Measurements from ENCODE around the gene SEMA7A. TPM values are rescaled to one million over a fixed set of nuclear protein-coding genes. Genes with fewer than 3 reads are reported as not detected.

Gene SEMA7A
- total and polyA plus RNA-seq, 2 of the 4 experiments (the other 2 are of a cell fraction) = 30.5 to 87.3 TPM

DNA sequence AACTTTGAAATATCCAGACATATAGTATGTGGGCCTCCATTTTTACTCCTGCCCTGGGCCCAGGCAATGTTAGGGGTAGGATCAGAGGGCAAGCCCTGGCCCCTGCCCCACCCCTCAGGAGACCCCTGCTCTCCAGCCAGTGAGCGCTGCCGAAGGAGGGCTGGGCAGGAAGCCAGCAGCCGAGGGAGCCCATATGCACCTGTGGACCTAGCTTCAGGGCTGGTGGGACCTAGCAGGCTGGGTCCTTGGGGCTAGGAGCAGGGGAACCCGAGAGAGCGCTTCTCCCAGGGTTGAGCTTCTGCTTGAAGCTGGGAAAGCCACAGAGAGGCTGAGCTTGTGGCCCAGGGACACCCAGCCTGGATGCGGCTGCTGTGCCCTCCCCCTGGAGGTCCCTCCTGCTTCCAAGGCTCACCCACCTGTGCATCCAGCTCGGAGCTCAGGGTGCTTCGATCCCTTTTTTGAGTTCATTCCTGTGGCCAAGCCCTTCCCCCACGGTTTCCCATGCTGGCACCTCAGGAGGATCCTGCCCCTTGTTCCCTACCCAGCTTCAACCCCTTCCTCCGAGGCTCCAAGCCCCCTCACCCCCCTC lies 45.3 kb downstream of the SEMA7A start:
- Histone ChIP-seq H3K36me3 (ENCODE audit: control insufficient read depth, insufficient read depth, low read length) (no peaks in the 10 kb centered on the region), H3K9me1 (ENCODE audit: insufficient read depth, low read length) (peaks cover 22% of the 10 kb centered on the region), H2BK5ac (ENCODE audit: low read depth, low read length, poor library complexity, severe bottlenecking) (no peak overlapping the region), H3K9me3 (ENCODE audit: control insufficient read depth, insufficient read depth, low read length) (no peaks in the 10 kb centered on the region), H3K4me1 (ENCODE audit: control insufficient read depth, insufficient read depth, low read length) (peaks cover 14% of the 10 kb centered on the region), H3K14ac (replicated peaks; ENCODE audit: low read depth, low read length) (no peak overlapping the region), H3K18ac (ENCODE audit: low read depth, low read length) (no peak overlapping the region), H4K8ac (ENCODE audit: low read depth in 2 of 2, low read length in 2 of 2) (no peak overlapping the region), H3K56ac (ENCODE audit: extremely low read depth, insufficient read depth, low read length) (no peak overlapping the region), H4K91ac (ENCODE audit: insufficient read depth, low read depth, low read length) (no peak overlapping the region), H3K23ac (ENCODE audit: low read depth, low read length) (no peak overlapping the region), H2AK5ac (ENCODE audit: low read depth, low read length) (no peak overlapping the region), H4K5ac (ENCODE audit: low read depth, low read length) (no peak overlapping the region), H3K4ac (ENCODE audit: low read depth, low read length) (no peak overlapping the region), H2BK20ac (ENCODE audit: low read depth, low read length) (no peak overlapping the region), H3K27ac (ENCODE audit: insufficient read depth, low read length) (no peak overlapping the region), H3K4me2 (ENCODE audit: low read depth, low read length) (no peak overlapping the region), H2BK120ac (ENCODE audit: low read depth, low read length) (no peak overlapping the region), H4K20me1 (ENCODE audit: insufficient read depth, low read length) (no peaks in the 10 kb centered on the region), H3K27me3 (ENCODE audit: control insufficient read depth, insufficient read depth, low read length) (no peaks in the 10 kb centered on the region), H3K4me3 (ENCODE audit: insufficient read depth, low read depth, low read length) (no peak overlapping the region), H3K9ac (ENCODE audit: low read depth, low read length) (no peak overlapping the region), H2AFZ (replicated peaks; ENCODE audit: low read length, poor library complexity) (no peak overlapping the region), H2BK15ac (ENCODE audit: low read depth, low read length) (no peak overlapping the region), H2AK9ac (replicated peaks; ENCODE audit: low read depth, low read length, poor library complexity) (no peak overlapping the region), H3K79me1 (ENCODE audit: low read depth in 1 of 2, low read length in 2 of 2) (peaks cover 0 to 5% of the 10 kb centered on the region in 2 experiments; a peak in 1 of 4 replicates)
- ChIA-PET CTCF (no interaction called here), POLR2A (ENCODE audit: unreplicated experiment) (no interaction called here)
- 90% methylated on average over 6 of the region's 10 CpGs; no CpG with 5 or more reads in 1 of the 2 experiments for WGBS, 2 experiments (ENCODE audit: extremely low coverage in 2 of 2, insufficient read length in 1 of 2)
- in situ Hi-C loops (cut with MboI; ENCODE audit: low sequenced_read_pairs) (no loop called here), intact Hi-C loops (cut with micrococcal nuclease) (no loop called here), dilution Hi-C loops (cut with HindIII; ENCODE audit: low sequenced_read_pairs, unreplicated experiment) (no loop called here)
- no peak for TF ChIP-seq MAZ (IDR thresholded peaks at IDR 0.05; ENCODE audit: borderline replicate concordance, low read depth, low read length)
- TF ChIP-seq, protein P1, sequence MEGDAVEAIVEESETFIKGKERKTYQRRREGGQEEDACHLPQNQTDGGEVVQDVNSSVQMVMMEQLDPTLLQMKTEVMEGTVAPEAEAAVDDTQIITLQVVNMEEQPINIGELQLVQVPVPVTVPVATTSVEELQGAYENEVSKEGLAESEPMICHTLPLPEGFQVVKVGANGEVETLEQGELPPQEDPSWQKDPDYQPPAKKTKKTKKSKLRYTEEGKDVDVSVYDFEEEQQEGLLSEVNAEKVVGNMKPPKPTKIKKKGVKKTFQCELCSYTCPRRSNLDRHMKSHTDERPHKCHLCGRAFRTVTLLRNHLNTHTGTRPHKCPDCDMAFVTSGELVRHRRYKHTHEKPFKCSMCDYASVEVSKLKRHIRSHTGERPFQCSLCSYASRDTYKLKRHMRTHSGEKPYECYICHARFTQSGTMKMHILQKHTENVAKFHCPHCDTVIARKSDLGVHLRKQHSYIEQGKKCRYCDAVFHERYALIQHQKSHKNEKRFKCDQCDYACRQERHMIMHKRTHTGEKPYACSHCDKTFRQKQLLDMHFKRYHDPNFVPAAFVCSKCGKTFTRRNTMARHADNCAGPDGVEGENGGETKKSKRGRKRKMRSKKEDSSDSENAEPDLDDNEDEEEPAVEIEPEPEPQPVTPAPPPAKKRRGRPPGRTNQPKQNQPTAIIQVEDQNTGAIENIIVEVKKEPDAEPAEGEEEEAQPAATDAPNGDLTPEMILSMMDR (conservative IDR thresholded peaks at IDR 0.05; ENCODE audit: low read depth, low read length) = no peak
- TF ChIP-seq RAD21 (IDR thresholded peaks at IDR 0.05; ENCODE audit: low read length) = no peak
- TF ChIP-seq CHD1 (IDR thresholded peaks at IDR 0.05; ENCODE audit: low read depth, low read length) = no peak
- no peak for TF ChIP-seq MAFK (IDR thresholded peaks at IDR 0.05; ENCODE audit: low read depth, low read length)
- TF ChIP-seq FOS (IDR thresholded peaks at IDR 0.05; ENCODE audit: low read depth, low read length) = no peak
- TF ChIP-seq, protein P2, sequence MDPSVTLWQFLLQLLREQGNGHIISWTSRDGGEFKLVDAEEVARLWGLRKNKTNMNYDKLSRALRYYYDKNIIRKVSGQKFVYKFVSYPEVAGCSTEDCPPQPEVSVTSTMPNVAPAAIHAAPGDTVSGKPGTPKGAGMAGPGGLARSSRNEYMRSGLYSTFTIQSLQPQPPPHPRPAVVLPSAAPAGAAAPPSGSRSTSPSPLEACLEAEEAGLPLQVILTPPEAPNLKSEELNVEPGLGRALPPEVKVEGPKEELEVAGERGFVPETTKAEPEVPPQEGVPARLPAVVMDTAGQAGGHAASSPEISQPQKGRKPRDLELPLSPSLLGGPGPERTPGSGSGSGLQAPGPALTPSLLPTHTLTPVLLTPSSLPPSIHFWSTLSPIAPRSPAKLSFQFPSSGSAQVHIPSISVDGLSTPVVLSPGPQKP (IDR thresholded peaks at IDR 0.05; ENCODE audit: borderline replicate concordance, low read depth, low read length) = no peak
- no peak for TF ChIP-seq RCOR1 (IDR thresholded peaks at IDR 0.05; ENCODE audit: insufficient replicate concordance, low read length)
- TF ChIP-seq RFX5 (IDR thresholded peaks at IDR 0.05; ENCODE audit: low read depth, low read length) = no peak
- TF ChIP-seq SMC3 (IDR thresholded peaks at IDR 0.05; ENCODE audit: low read depth, low read length) = no peak
- TF ChIP-seq CEBPB (IDR thresholded peaks at IDR 0.05; ENCODE audit: low read depth, low read length) = no peak
- TF ChIP-seq POLR2A (IDR thresholded peaks at IDR 0.05; ENCODE audit: low read depth, low read length) = no peak
- TF ChIP-seq NFE2L2 (IDR thresholded peaks at IDR 0.05; ENCODE audit: low read depth, low read length) = no peak
- TF ChIP-seq BHLHE40 (IDR thresholded peaks at IDR 0.05; ENCODE audit: low read depth, low read length) = no peak
- no peak for TF ChIP-seq MXI1 (IDR thresholded peaks at IDR 0.05; ENCODE audit: borderline replicate concordance, low read depth, low read length)
- TF ChIP-seq, protein P3, sequence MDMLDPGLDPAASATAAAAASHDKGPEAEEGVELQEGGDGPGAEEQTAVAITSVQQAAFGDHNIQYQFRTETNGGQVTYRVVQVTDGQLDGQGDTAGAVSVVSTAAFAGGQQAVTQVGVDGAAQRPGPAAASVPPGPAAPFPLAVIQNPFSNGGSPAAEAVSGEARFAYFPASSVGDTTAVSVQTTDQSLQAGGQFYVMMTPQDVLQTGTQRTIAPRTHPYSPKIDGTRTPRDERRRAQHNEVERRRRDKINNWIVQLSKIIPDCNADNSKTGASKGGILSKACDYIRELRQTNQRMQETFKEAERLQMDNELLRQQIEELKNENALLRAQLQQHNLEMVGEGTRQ (IDR thresholded peaks at IDR 0.05; ENCODE audit: low read depth, low read length) = no peak
- BruUV-seq (replicated peaks) = no TSS peak
- ATAC-seq (ENCODE audit: low read depth) (no peak), DNase-seq (no peak)
